ENCODE measurements around the gene TBC1D23.

The TBC1D23 gene

DNA sequence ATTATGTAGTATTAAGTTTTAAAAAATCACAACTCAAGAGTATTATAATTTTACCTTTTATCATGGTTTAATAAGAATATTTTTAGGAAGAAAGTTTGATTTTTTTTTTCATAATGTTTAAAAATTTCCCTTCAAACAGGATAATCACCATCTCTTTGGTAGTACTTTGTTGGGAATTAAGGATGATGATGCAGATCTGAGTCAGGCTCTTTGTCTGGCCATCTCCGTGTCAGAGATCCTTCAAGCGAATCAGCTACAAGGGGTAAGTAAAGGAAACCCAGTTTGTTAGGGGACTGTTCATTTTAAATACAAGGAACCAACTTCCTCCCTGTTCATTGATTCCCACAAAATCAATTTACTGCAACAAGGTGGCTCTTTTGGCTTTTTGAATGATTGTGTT is 37.0 kb downstream of the TBC1D23 start:
- intact Hi-C loops (cut with DNase I; ENCODE audit: low total_unique reads) = no loop called here
- Histone ChIP-seq H3K27me3 (no peaks in the 10 kb centered on the region), H3K27ac (no peak overlapping the region), H3K9me3 (no peaks in the 10 kb centered on the region), H3K4me3 (no peak overlapping the region), H3K4me1 (no peaks in the 10 kb centered on the region), H3K36me3 (peaks cover 61 to 91% (median 68%) of the 10 kb centered on the region in 3 donors)
- TF ChIP-seq, protein P1, sequence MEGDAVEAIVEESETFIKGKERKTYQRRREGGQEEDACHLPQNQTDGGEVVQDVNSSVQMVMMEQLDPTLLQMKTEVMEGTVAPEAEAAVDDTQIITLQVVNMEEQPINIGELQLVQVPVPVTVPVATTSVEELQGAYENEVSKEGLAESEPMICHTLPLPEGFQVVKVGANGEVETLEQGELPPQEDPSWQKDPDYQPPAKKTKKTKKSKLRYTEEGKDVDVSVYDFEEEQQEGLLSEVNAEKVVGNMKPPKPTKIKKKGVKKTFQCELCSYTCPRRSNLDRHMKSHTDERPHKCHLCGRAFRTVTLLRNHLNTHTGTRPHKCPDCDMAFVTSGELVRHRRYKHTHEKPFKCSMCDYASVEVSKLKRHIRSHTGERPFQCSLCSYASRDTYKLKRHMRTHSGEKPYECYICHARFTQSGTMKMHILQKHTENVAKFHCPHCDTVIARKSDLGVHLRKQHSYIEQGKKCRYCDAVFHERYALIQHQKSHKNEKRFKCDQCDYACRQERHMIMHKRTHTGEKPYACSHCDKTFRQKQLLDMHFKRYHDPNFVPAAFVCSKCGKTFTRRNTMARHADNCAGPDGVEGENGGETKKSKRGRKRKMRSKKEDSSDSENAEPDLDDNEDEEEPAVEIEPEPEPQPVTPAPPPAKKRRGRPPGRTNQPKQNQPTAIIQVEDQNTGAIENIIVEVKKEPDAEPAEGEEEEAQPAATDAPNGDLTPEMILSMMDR (IDR thresholded peaks at IDR 0.05) = no peak
- DNase-seq = no peak

DNA sequence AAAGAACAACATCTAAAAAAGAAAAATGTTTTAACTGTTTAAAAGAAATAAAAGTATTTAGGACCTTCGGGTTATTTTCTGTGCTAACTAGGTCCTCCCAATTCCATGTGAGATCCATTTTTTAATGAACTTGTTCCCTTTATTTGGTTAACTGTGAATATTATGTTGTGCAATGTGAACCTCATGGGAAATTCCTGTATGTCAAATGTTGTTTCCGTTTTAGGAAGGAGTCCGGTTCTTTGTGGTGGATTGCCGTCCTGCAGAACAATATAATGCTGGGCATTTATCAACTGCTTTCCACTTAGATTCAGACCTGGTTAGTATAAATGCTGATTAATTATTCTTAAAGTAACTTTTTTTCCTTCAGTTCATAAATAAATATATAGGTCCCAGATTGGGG is 38.2 kb downstream of the TBC1D23 start:
- H3K36me3 ChIP-seq = peaks cover 58 to 87% (median 58%) of the 10 kb centered on the region in 3 donors

DNA sequence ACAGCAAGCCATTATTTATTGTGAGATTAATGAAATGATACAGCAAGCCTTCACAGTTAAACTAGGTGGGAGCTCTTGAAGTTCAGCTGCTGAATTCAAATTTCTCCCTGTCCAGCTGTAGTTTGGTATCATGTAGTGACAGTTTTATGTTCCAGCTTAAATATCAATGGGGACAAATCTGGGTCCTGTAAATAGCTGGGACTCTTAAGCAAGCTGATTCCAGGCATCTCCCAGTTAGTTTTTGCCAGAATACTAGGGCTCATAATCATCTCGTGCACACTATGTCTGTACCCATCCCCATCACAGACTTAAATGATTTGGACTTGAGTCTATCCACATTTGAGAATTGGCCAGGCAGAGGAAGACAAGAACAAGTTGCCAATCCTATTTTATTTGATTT is 45.9 kb downstream of the TBC1D23 start:
- Histone ChIP-seq H3K36me3 (peaks cover 25 to 60% (median 38%) of the 10 kb centered on the region in 3 donors), H3K27ac (no peak overlapping the region), H3K9me3 (no peaks in the 10 kb centered on the region), H3K27me3 (no peaks in the 10 kb centered on the region), H3K4me3 (no peak overlapping the region), H3K4me1 (peaks cover 0 to 3% (median 0%) of the 10 kb centered on the region in 4 donors)
- intact Hi-C loops (cut with DNase I; ENCODE audit: low total_unique reads) = no loop called here
- DNase-seq = no peak
- TF ChIP-seq, protein P1 (IDR thresholded peaks at IDR 0.05) = no peak

More for the DNA sequence above, 38.2 kb downstream of the TBC1D23 start:
- no peaks in the 10 kb centered on the region for H3K27me3 ChIP-seq
- intact Hi-C loops (cut with DNase I; ENCODE audit: low total_unique reads) = no loop called here
- H3K9me3 ChIP-seq = no peaks in the 10 kb centered on the region
- no peak overlapping the region for H3K4me3 ChIP-seq
- no peak overlapping the region for H3K27ac ChIP-seq
- H3K4me1 ChIP-seq = no peaks in the 10 kb centered on the region
- DNase-seq = no peak
- TF ChIP-seq, protein P1 (IDR thresholded peaks at IDR 0.05) = no peak

DNA sequence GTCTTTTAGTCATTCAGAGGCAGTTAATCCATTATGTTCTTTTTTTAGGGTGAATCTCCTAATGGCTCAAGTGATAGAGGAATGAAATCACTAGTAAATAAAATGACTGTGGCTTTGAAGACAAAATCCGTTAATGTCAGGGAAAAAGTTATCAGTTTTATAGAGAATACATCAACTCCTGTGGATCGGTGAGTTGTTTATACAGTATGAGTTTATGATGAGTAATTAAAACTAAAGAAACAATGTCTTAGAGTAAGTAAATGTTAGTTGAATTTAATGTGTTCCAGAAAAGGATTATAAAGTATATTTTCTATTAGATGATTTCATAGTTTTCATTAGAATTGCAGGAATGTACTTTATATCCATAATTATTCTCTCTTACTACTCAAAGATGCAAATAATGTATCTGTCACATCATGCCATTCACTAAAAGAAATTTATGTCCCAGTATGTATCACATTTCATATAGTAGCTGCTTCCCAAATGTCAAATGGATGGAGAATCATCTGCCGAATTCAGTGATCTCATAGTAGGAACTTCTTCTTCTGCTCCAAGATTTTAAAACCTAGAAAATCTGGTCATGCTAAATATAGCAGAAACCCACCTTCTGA is 49.7 kb downstream of the TBC1D23 start:
- H3K27ac ChIP-seq = no peak overlapping the region
- no peak overlapping the region for H3K4me3 ChIP-seq
- no peaks in the 10 kb centered on the region for H3K9me3 ChIP-seq
- intact Hi-C loops (cut with DNase I; ENCODE audit: low total_unique reads) = loop anchor here (10.0 kb wide), 2 partner anchors 154 to 284 kb away; no protein-coding TSS in a partner anchor
- H3K4me1 ChIP-seq = peaks cover 0 to 3% (median 0%) of the 10 kb centered on the region in 4 donors
- TF ChIP-seq, protein P1 (IDR thresholded peaks at IDR 0.05) = no peak
- no peaks in the 10 kb centered on the region for H3K27me3 ChIP-seq
- DNase-seq = no peak
- H3K36me3 ChIP-seq = peaks cover 26 to 58% (median 29%) of the 10 kb centered on the region in 3 donors

DNA sequence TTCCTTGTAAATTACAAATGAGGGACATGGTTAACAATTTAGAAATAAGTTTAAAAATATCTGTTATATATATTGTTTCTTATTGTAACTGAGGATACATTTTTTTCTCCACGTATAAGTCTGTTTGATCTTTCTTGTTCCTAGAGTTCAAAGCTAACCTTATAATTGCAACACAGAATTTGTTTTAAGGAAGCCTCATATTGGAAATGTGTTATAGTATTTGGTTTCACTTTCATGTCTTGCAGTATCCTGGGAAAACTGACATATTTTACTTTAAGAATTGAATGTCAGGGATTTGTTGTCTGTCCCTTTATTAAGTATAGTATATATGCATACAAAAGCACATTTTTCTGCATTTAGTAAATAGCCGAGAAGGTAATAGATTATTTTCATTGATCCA is 50.2 kb downstream of the TBC1D23 start:
- intact Hi-C loops (cut with DNase I; ENCODE audit: low total_unique reads) = loop anchor here (10.0 kb wide), 2 partner anchors 154 to 284 kb away; no protein-coding TSS in a partner anchor
- Histone ChIP-seq H3K27ac (no peak overlapping the region), H3K4me3 (no peak overlapping the region), H3K4me1 (peaks cover 0 to 3% (median 0%) of the 10 kb centered on the region in 4 donors), H3K27me3 (no peaks in the 10 kb centered on the region), H3K9me3 (no peaks in the 10 kb centered on the region), H3K36me3 (peaks cover 26 to 62% (median 31%) of the 10 kb centered on the region in 3 donors)
- DNase-seq = no peak
- TF ChIP-seq, protein P1 (IDR thresholded peaks at IDR 0.05) = no peak
